NCI-H82 treated with DMSO at 0.1 percent for 48 hours (cell line): ENCODE data around the gene SLC24A3.

ENCODE experiments used
- DNase-seq: peaks from one replicate; lab custom pipeline; 2025; ENCODE audit not compliant: unreplicated experiment; lab: John Stamatoyannopoulos, UW

Gene SLC24A3

DNA sequence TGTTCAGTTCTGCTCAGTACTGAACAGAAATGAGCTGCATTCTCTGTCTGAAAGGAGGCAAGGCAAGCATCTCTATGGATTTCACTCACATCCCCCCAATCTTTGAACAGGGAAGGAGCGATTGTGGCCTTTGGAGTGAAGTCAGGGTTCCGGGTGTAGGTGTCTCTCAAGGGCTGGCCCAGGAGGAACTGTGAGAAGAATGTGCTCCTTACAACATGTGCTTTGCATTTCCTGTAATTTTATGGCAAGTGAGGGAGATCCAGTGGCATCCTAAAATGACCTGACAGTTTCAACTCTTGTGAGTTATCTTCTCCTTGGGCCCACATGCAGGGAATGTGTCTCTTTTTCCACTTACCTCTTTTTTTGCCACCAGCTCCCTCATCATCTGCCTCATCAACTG, 482.6 kb downstream of the SLC24A3 start:
- DNase-seq, result no peak

DNA sequence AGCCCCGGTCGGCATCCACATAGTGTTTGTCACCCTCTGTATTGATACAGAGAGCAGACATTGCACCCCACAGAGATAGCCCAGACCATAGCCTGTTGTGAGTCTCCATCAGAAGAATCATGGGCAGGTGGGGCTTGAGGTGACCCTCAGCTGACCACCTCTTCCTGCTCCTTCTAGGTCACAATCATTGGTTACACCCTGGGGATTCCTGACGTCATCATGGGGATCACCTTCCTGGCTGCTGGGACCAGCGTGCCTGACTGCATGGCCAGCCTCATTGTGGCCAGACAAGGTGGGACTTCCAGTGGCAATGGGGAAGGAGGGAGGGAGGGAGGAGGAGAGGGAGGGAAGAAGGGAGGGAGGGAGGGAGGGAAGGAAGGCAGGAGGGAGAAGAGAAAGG, 484.2 kb downstream of the SLC24A3 start:
- no peak for DNase-seq

DNA sequence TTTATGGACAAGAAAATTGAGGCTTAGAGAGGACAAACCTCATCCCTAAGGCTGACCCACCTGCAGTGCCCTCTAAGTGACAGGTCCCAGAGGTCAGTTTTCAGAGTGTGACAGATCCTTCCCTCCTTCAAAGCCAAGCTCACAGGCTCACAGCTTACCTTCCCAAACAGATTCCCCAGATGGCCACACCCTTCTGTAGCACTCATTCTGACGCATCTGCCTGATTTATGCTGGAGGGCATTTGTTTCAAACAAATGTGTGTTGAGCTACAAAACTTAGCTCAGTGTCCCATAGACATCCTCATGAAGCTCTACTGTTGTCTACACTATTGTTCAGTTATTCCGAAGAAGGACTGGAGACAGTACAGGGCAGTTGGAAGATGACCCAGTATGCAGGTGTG, 485.0 kb downstream of the SLC24A3 start:
- DNase-seq, result no peak

DNA sequence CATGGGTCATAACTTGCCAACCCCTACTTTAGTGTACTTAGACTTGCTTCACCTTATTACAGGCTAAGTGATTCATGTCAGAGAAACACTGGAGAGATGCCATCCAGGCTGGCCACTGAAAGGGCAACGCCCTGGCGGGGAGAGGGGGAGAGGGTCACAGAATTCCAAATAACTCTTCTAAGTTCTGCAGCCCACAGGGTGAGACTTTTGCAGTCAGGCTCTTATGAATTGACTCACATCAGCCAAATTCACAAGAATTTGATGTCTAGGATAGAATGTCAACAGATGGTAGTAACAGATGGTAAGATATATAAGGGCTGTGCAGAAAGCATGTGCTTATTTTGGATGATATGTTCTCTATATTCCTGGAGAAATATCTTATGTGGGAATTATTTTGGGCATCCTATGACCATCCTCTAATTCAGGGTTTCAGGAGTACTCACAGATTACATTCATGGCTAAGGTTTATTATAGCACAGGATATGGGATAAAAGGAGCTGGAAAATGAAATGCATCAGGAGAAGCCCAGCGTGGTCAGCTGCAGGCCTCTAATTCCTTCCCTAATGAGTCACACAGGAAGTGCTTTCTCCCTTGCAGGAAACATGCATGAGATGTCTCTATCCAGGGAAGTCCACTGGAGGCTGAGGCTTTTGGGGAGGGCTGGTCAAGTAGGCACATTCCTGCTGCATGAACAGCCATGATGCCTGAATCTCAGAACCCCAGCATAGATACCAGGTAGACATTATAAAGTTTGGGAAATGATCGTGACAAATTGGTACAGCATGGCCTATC, 486.9 kb downstream of the SLC24A3 start:
- DNase-seq, result no peak

DNA sequence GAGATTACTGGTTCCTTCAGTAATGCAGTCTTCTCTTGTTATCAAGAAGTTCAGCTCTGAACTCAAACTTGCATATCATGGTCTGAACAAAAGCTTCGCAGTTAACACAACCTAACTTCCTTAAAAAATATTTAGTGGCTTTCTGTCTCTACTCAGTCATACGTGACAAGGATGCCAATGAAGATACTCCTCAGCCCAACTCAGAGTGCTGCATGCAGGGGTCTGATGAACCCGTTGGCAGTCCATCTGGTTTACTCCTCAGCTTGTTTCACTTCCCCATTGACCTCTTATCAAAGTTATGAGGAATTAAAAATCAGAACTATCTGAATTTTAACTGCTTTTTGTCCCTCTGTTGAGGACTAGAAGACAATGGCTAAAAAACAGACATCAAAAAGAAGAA, 489.0 kb downstream of the SLC24A3 start:
- DNase-seq, result no peak

DNA sequence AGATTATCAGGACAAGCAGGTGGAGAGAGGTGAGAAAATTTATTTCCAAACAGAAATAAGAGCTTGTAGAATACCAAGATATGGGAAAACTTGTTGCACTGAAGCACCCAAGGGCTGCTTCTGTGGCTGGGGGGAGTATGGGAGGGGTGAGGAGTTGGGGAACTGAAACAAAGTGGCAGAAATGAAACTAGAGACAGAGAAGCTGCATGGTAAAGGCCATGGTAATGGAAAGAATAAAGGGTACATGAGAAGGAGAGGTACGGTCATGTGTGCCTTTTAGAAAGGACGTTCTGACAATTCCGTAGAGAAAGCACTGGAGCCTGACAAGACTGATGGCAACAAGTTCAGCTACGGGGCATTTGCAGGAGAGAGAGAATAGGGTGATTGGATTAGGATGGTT, 494.0 kb downstream of the SLC24A3 start:
- DNase-seq, result no peak

DNA sequence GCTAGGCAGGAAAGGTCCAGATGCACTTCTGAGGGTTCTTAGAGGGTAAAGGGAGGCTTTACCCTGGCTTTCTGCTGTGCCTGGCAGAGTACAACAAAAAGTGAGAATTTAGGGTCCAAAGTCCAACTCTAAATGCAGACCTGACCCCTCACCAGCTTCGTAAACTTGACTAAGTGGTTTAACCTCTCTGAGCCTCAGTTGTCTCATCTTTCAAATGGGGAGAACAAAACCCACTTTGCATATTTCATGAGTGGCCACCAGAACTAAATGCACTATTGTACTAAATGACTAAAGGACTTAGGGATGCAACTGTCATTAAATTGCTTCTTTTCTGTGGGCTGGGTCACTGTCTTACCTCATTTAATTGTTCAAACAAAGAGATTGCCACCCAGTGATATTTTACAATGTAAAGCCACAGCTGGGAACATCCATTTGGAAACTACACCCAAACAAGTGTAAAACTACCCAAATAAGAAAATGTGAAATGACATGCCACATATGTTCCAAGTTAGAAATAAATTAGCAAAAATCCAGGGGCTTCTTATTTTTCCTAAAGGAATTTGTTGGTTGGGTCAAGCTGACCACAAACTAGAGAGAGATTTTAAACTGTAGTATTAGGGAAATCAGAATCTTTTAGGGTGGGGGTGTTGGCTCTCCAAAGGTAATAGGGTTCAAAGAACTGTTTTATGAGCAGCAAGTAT, 497.3 kb downstream of the SLC24A3 start:
- no peak for DNase-seq

DNA sequence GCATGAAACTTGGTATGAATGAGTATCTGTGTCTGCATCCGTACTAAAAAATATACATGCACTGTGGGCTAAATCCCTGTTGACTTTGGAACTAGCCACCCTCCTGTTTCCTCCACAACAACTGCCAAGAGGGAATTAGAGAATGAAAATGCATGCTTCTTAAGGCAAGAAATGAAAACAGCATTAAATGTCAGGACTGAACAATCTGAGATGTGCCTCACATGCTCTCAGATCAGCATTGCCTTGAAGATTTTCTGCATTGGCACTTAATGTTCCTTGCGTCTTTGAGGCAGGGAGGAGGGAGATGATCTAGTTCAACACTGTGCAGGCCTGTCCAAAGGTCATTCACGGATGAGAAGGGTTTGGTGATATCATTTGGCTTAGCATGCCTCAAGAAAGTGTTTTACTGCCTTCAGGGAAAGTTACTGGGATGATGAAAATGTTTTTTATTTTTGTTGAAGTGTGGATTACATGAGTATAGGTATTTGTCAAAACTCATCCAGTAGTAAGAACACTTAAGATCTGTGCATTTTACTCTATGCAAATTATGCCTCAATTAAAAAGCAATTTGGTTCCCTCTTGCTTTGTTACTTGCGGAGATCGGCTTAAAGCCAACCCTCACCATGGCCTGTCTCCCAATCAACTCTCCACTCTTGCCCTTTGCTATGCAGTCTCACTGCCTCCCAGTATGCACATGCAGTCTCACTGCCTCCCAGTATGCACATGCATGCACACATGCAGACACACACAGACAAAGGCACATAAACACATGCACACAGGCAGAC, 498.1 kb downstream of the SLC24A3 start:
- DNase-seq, result no peak

DNA sequence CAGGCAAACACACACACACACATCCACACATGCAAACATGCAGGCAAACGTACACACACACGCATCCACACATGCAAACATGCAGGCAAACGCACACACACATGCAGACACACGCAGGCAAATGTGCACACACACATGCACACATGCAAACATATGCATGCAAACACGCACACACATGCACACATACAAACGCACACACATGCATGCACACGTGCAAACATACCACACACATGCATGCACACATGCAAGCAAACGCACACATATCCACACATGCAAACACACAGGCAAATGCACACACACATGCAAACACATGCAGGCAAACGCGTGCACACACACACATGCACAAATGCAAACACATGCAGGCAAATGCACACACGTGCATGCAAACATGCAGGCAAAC, 498.7 kb downstream of the SLC24A3 start:
- no peak for DNase-seq

DNA sequence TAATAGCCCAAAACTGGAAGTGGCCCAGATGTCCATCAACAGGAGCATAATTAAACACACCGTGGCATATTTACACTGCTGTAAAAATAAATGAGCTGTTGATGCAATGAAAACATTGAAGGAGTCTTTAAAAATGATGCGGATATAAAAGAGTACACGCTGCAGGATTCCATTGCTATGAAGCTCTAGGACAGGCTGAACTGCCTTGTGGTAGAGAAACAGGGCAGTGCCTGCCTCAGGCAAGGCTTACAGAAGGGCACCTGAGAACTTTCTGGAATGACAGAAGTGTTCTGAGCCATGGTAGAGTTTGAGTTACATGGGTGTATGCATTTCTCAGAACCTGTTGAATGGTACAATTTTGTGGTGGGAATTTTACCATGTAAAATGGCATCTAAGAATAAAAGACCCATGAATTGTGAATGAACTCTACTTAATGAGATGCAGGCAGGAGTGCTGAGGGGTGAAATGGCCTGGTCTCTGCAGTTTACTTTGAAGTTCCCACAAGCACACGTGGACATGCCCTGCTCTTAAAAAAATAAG, 500.3 kb downstream of the SLC24A3 start:
- DNase-seq, result no peak

DNA sequence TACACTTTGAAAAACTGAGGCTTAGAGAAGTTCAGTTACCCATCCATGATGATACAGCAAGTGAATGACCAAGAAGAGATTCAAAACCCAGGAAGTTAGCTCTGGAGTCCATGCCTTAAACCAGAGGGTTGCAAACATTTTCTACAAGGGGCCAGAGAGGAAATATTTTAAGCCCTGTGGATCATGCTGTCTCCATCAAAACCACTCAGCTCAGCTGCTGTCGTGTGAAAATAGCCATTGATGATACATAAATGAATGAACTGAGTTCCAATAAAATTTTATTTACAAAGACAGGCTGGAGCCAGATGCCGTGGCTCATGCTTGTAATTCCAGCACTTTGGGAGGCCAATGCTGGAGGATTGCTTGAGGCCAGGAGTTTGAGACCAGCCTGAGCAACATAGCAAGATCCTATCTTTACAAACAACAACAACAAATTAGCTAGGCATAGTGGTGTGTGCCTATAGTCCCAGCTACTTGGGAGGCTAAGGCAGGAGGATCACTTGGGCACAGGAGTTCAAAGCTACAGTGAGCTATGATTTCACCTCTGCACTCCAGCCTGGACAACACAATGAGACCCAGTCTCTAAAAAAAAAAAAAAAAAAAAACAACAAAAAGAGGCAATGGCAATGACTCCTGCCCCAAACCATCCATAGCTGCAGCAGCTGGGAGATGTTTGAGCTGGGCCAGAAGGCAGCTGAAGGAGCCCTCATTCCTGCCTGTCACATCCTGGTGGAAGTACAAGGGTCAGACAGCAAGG, 501.6 kb downstream of the SLC24A3 start:
- DNase-seq, result no peak

DNA sequence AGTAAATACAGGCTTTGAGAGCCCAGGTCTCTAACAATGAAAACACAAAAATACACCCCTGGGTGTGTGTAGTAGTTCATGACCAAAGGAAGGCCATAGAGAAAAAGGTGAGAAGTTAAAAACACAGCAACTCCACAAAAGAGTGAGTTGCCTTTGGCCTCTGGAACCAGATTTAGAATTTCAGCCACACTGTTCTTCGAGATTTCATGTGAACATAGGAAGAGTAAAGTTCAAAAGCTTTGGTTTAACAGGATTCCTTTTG, 502.1 kb downstream of the SLC24A3 start:
- DNase-seq, result no peak

DNA sequence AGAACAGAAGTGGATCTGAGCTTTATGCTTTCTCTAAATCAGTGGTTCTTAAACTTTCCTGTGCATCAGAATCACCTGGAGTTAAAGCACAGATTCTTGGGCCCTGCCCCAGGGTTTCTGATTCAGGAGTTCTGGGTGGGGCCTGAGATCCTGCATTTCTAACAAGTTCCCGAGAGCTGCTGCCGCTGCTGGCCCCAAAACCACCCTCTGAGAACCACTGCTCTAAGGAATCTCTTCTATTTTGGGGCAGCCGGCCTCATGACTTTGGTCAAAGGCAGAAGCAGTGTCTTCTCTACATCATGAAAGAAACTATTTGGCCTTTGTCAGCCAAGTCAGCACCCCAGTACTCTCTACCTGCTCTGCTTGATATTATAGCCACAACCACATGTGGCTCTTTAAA, 503.5 kb downstream of the SLC24A3 start:
- DNase-seq, result no peak

DNA sequence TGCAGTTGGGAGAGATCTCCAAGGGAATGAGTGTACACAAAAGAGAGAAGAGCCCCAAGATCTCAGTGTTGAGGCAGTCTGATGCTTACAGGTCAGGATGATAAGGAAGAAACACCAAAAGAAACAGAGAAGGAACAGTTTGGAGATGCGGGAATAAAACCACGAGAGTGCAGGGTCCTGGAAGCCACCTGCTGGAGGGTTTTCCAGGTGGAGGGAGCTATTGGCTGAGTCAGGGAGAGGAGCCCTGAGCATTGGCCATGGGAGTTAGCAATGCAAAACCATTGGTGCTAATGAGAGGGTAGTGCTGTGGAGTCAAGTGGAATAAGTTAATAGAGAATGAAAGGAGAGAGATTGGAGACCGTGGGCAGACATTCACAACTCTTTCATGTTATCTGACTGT, 506.4 kb downstream of the SLC24A3 start:
- DNase-seq, result no peak

DNA sequence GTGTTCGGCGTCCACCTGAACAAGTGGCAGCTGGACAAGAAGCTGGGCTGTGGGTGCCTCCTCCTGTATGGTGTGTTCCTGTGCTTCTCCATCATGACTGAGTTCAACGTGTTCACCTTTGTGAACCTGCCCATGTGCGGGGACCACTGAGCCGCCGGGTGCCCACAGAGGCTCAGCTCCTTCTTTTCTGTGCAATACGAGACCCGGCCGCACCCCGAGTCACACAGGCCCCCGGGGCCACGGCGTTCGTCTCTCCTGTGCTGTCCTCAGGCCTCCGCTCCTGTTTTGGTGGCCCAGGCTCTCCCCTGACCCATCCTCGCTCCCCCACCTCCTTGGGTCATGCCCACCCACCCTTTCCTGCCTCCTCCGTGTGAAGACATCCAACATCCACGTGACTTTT, 508.5 kb downstream of the SLC24A3 start:
- no peak for DNase-seq

DNA sequence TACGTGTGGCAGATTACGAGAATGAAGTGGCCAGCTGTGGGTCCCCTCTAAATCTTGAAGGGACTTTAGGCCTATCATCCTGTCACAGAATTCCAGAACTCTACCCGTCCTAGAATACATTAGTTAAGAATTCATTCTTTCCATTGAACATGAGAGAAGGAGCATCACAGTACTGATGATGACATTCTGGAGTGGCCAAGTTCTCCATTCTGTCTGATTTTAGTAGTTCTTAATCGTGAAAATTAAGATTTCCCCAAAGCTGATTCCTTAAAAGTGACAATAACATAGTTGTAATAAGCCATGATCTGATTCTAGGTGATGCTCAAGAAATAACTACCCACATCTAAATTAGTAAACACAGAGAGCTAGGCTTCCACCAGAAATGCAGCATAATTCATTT, 510.6 kb downstream of the SLC24A3 start:
- no peak for DNase-seq

DNA sequence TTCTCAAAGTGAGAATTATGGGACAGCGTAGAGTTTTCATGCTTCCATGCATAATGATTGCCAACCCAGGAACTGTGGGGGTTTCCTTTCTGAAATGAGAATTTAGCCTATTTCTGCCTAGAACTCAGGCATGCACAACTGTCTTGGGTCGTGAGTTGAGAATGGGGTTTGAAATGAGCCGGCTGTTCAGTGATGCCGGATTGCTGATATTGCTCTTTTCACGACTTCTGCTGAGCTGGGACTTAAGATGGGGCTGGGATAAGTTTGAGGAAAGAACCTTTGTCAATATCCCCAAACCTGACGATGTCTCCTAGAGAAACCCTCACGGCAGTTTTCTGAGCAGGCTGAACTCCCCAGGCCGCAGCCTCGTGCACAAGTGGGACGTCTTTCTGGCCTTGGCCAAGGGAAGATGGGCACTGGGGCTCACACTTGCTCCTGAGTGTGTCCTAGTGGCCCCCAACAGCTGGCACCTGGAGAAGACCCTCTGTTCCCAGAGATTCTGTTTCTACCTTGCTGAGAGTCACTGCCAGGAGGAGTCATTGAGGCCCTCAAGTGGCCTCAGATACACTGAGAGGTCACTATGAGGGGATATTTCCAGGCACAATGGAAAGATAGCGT, 511.5 kb downstream of the SLC24A3 start:
- no peak for DNase-seq

DNA sequence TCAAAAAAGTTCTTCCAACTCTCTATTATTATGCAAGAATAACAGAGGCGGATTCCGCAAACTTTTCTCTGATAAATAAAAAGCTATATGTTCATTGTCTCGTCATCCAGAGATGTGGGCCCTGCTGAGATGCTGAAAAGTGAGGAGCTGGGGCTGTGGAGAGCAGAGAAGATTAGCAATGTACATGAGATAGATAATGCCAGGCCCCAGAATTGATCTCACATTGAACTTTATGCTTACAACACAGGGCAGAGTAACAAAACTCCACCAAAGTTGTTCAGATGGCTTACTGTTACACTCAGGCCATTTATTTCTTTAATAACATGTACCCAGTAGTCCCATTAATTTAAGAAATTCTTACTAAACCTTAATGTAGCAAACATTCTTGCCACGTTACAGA, 512.9 kb downstream of the SLC24A3 start:
- DNase-seq, result no peak

DNA sequence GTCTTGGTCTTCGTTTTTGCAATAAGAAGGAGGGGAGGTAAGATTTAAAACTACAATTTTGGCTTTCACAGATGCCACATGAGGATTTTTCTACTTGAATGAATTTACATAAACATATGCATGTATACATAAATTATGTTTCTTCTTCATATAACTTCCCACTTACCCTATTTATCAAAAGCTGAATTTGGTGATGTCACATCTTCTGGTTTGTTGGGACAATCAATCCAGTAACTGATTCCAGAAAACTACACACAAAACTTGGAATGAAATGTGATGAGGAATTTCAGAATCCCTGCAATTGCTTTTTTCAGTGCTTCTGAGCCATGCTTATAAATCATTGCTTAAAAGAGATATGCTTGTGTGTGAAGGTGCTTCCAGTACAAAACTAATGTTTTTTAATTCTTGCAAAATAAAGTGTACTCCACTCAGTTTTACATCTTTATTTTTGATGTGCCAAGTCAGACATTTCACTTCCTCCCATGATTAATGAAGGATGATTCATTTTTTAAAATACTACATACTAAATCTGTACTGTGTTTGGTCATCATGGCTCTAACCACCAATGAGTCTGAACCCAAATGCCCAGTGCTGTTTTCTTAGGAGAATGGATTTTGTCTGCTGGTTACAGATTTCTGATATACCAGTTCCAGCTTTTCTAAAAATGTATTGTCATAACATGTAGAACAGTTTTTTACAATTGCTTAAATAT, 513.5 kb downstream of the SLC24A3 start:
- no peak for DNase-seq

DNA sequence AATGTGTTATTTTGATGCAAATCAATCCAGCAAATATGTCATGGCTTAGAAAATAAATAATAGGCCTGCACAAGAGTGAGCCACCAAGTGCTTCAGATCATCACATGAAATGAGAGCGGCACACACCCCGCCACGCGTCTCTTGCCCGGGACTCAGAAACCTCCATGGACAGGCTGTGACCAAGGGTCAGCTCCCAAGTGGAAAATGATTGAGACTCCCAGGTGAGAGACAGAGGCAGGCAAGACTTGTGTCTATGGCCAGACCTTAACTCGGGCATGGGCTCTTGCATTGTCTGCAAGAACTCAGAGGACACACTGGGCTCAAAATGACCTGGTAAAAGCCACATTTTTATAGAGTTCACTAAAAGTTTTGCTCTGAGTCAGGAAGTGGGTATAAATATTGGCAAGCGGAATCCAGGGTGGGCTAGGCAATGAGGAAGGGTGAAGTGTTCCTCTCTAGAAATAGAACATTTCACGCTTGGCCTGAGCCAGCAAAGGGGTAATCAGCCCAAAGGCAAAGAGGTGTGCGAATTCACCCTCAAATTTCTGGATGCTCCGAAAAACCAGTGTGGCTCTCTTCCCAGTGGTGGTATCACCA, 514.9 kb downstream of the SLC24A3 start:
- DNase-seq, result no peak
